RWPE2 (cell line): ENCODE data around the gene ENDOU.

Experiments used
- ATAC-seq: fragments of 200-7000 bp; cut with Tn5 transposase; 3 replicates; pipeline ENCODE4 v1.9.1; 2021; ENCODE audit warnings: low read depth
- DNase-seq: peaks from one replicate; pipeline ENCODE4 v3.0.0-alpha.2; 2020; ENCODE audit warnings: low spot score
- H3K27ac ChIP-seq: fragments of 450-650 bp; 2 replicates; pipeline ENCODE4 v1.5.1; 2017; ENCODE audit warnings: mild to moderate bottlenecking; ENCODE audit not compliant: poor library complexity, severe bottlenecking
- H3K27me3 ChIP-seq: fragments of 250-450 bp; sonication (Bioruptor Pico); 2 replicates; pipeline ENCODE4 v1.5.1; 2021; ENCODE audit warnings: mild to moderate bottlenecking, moderate library complexity; ENCODE audit not compliant: insufficient read depth, poor library complexity, severe bottlenecking
- H3K36me3 ChIP-seq: fragments of 250-450 bp; sonication (Bioruptor Pico); 2 replicates; pipeline ENCODE4 v1.5.1; 2020; ENCODE audit warnings: low read depth, mild to moderate bottlenecking, moderate library complexity
- H3K4me1 ChIP-seq: fragments of 250-450 bp; sonication (Bioruptor Pico); 2 replicates; pipeline ENCODE4 v1.5.1; 2021; ENCODE audit warnings: mild to moderate bottlenecking, moderate library complexity; ENCODE audit not compliant: insufficient read depth, poor library complexity, severe bottlenecking
- H3K4me3 ChIP-seq: fragments of 250-450 bp; sonication (Bioruptor Pico); 2 replicates; pipeline ENCODE4 v1.5.1; 2021; ENCODE audit warnings: mild to moderate bottlenecking, moderate library complexity; ENCODE audit not compliant: severe bottlenecking
- H3K9me3 ChIP-seq: fragments of 250-450 bp; sonication (Bioruptor Pico); 2 replicates; pipeline ENCODE4 v1.5.1; 2021; ENCODE audit warnings: mild to moderate bottlenecking, moderate library complexity; ENCODE audit not compliant: severe bottlenecking
- CTCF ChIP-seq: fragments of 450-650 bp; IDR thresholded peaks from one replicate; pipeline ENCODE4 v1.5.1; 2017; ENCODE audit warnings: mild to moderate bottlenecking, moderate library complexity; ENCODE audit not compliant: poor library complexity, severe bottlenecking

The ENDOU gene

GRCh38 chr12:47750916-47751470, 25.7 kb upstream of the ENDOU start:
- Histone ChIP-seq H3K9me3 (no peaks in the 10 kb centered on the region), H3K4me3 (no peak overlapping the region), H3K27ac (peak overlapping the region; percentile 98), H3K4me1 (peaks cover 45% of the 10 kb centered on the region), H3K27me3 (no peaks in the 10 kb centered on the region), H3K36me3 (peaks cover 21% of the 10 kb centered on the region)
- DNase-seq (no peak), ATAC-seq (no peak)
- TF ChIP-seq CTCF: no peak

- H3K9me3 ChIP-seq: no peaks in the 10 kb centered on the region
- no peak for TF ChIP-seq CTCF
- DNase-seq: peak; percentile 56
- ATAC-seq: no peak
- peaks cover 38% of the 10 kb centered on the region for H3K4me1 ChIP-seq
- H3K36me3 ChIP-seq: peaks cover 21% of the 10 kb centered on the region
- H3K27me3 ChIP-seq: no peaks in the 10 kb centered on the region
- H3K27ac ChIP-seq: no peak overlapping the region
- no peak overlapping the region for H3K4me3 ChIP-seq
Measured at GRCh38 chr12:47750229-47750798, 25.0 kb upstream of the ENDOU start.

GRCh38 chr12:47748899-47749298, 23.6 kb upstream of the ENDOU start:
- no peak for TF ChIP-seq CTCF
- ATAC-seq (no peak), DNase-seq (no peak)
- Histone ChIP-seq H3K27me3 (no peaks in the 10 kb centered on the region), H3K4me1 (peaks cover 24% of the 10 kb centered on the region), H3K27ac (no peak overlapping the region), H3K9me3 (no peaks in the 10 kb centered on the region), H3K4me3 (no peak overlapping the region), H3K36me3 (peaks cover 21% of the 10 kb centered on the region)

GRCh38 chr12:47748507-47748828, 23.2 kb upstream of the ENDOU start:
- Histone ChIP-seq H3K27me3 (no peaks in the 10 kb centered on the region), H3K27ac (no peak overlapping the region), H3K4me1 (peaks cover 19% of the 10 kb centered on the region), H3K9me3 (no peaks in the 10 kb centered on the region), H3K4me3 (no peak overlapping the region), H3K36me3 (peaks cover 21% of the 10 kb centered on the region)
- TF ChIP-seq CTCF: no peak
- ATAC-seq (no peak), DNase-seq (no peak)

GRCh38 chr12:47747596-47748506, 22.6 kb upstream of the ENDOU start:
- no peak for TF ChIP-seq CTCF
- H3K4me1 ChIP-seq: peaks cover 13% of the 10 kb centered on the region
- H3K27ac ChIP-seq: no peak overlapping the region
- H3K9me3 ChIP-seq: no peaks in the 10 kb centered on the region
- ATAC-seq (no peak), DNase-seq (peak; percentile 44)
- H3K36me3 ChIP-seq: peaks cover 21% of the 10 kb centered on the region
- H3K27me3 ChIP-seq: no peaks in the 10 kb centered on the region
- no peak overlapping the region for H3K4me3 ChIP-seq
